Measurements from ENCODE around the gene ID3. TPM values are rescaled to one million over a fixed set of nuclear protein-coding genes. Genes with fewer than 3 reads are reported as not detected.

Gene ID3
- total RNA-seq, 1 donor from 2014 or later = 205 TPM

GRCh38 chr1:23600283-23600682 is 41.0 kb upstream of the ID3 start:
- no peak for TF ChIP-seq CTCF (IDR thresholded peaks at IDR 0.05)
- no peak for DNase-seq
- Mint-ChIP-seq H3K27ac (peak overlapping the region; percentile 89), H3K36me3 (ENCODE audit: low read depth) (no peaks in the 10 kb centered on the region), H3K4me3 (no peak overlapping the region), H3K27me3 (no peaks in the 10 kb centered on the region), H3K9me3 (no peaks in the 10 kb centered on the region), H3K4me1 (peaks cover 82% of the 10 kb centered on the region)
- ChIA-PET CTCF (interaction anchor here (0.8 to 3.2 kb wide), 5 partner anchors 23 to 55 kb away, joined by 3 to 9 read pairs (median 6); no protein-coding TSS in a partner anchor), POLR2A (interaction anchor here (0.8 to 20.5 kb wide), 8 partner anchors 8 to 34 kb away, joined by 3 to 1151 read pairs (median 14); partner anchors contain the start of gene ID3)
- no peak for ATAC-seq (ENCODE audit: low read depth)
- intact Hi-C loops (cut with micrococcal nuclease) = no loop called here

DNA sequence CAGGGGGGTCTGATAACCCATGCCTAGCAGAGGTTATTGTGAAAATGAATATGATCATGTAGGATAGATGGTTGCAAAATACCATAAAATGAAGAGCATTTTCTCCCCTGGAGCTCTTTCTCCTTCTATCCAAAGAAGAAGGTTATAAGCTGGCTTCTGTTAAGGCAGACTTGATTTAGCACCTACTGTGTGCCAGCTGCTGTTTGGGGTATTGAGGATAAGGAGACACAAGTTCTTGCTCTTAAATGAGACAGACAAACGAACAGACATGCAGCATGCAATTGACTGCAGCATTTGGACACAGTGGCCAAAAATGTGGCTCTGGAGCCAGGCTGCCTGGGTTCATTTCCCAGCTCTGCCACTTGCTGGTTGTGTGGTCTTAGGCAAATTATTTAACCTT is 39.8 kb upstream of the ID3 start:
- Mint-ChIP-seq H3K27me3 (no peaks in the 10 kb centered on the region), H3K4me1 (peaks cover 89% of the 10 kb centered on the region), H3K36me3 (ENCODE audit: low read depth) (no peaks in the 10 kb centered on the region), H3K27ac (no peak overlapping the region), H3K4me3 (no peak overlapping the region), H3K9me3 (no peaks in the 10 kb centered on the region)
- DNase-seq = no peak
- intact Hi-C loops (cut with micrococcal nuclease) = no loop called here
- ChIA-PET POLR2A (interaction anchor here (1.3 to 20.5 kb wide), 6 partner anchors 7 to 36 kb away, joined by 3 to 1151 read pairs (median 42); partner anchors contain the start of gene ID3), CTCF (interaction anchor here (1.1 to 2.4 kb wide), 6 partner anchors 9 to 54 kb away, joined by 3 to 6 read pairs (median 6); no protein-coding TSS in a partner anchor)
- no peak for TF ChIP-seq CTCF (IDR thresholded peaks at IDR 0.05)
- no peak for ATAC-seq (ENCODE audit: low read depth)

DNA sequence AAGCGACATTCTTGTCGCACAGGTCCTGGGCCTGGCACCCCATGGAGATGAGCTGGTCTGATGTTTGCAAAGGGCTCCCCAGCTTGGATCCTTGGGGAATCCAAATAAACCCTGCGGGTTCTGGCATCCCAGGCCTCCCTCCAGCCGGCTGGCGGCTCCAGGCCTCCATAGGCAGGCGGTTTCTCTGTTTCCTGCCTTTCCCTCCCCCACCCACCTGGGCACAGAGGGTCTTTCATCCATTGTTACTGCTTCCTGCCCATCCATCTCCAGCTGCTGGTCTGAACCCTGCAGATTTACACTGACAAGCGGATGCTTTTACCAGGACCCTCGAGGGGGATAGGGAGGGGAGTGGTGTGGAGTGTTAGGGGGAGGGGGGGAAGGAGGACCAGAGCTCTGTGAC is 39.1 kb upstream of the ID3 start:
- no peaks in the 10 kb centered on the region for H3K9me3 Mint-ChIP-seq
- DNase-seq = no peak

DNA sequence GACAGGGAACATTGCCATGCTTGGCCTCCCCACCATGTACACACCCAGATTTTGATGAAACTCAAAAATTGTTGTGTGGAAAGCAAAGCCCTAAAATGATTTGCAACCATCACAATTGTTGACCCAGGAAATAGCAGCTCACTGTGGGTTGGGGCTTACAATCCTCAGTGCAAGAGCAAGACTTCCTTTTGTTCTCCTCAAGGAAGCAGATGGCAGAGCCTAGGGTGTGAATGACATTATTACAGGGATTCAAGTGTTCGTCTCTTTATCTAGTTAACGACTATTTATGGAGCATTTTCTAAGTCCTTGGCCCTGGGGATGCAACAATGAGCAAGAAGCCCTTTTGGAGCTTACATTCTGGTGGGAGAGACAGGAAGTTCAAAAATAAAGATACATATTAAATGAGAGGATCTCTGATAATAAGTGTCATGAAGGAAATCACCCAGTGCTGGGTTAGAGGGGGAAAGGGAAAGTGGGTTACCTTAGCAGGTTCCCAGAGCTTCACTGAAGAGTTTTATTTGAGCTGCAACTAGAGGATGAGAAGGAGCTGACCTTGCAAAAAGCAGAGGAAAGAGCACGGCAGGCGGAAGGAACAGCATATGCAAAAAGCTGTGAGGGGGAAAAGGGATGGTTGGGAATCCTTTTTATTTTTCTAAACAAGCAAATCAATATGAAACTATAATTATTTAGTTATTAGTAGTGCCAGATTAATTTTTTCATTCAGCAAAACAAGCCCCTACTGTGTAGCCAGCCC is 38.5 kb upstream of the ID3 start:
- ATAC-seq (ENCODE audit: low read depth) (no peak), DNase-seq (no peak)
- Mint-ChIP-seq H3K4me3 (peak overlapping the region; percentile 4), H3K27ac (peak overlapping the region; percentile 82), H3K4me1 (peaks cover 93% of the 10 kb centered on the region), H3K27me3 (no peaks in the 10 kb centered on the region), H3K36me3 (ENCODE audit: low read depth) (no peaks in the 10 kb centered on the region), H3K9me3 (no peaks in the 10 kb centered on the region)
- TF ChIP-seq CTCF (IDR thresholded peaks at IDR 0.05) = no peak
- intact Hi-C loops (cut with micrococcal nuclease) = no loop called here
- CTCF ChIA-PET = interaction anchor here (0.8 to 2.4 kb wide), 4 partner anchors 10 to 101 kb away, joined by 3 to 6 read pairs (median 4); no protein-coding TSS in a partner anchor
- POLR2A ChIA-PET = interaction anchor here (0.9 to 20.5 kb wide), 7 partner anchors 9 to 113 kb away, joined by 3 to 1151 read pairs (median 8); partner anchors contain the start of gene ID3

More for the DNA sequence above, 39.1 kb upstream of the ID3 start:
- Mint-ChIP-seq H3K4me3 (no peak overlapping the region), H3K27ac (peak overlapping the region; percentile 82), H3K27me3 (no peaks in the 10 kb centered on the region), H3K36me3 (ENCODE audit: low read depth) (no peaks in the 10 kb centered on the region), H3K4me1 (peaks cover 92% of the 10 kb centered on the region)
- TF ChIP-seq CTCF (IDR thresholded peaks at IDR 0.05) = no peak
- POLR2A ChIA-PET = interaction anchor here (0.9 to 20.5 kb wide), 7 partner anchors 9 to 113 kb away, joined by 3 to 1151 read pairs (median 8); partner anchors contain the start of gene ID3
- CTCF ChIA-PET = interaction anchor here (0.8 to 2.4 kb wide), 6 partner anchors 10 to 102 kb away, joined by 3 to 6 read pairs (median 4); no protein-coding TSS in a partner anchor
- ATAC-seq (ENCODE audit: low read depth) = no peak
- intact Hi-C loops (cut with micrococcal nuclease) = no loop called here

All from activated B cell treated with CpG ODN at 0.5 μM for 24 hours (primary cell).